Left hindlimb (tissue), 1 donor: ENCODE data around the gene TJP3.

Experiments used
- DNase-seq: peaks from one replicate; pipeline ENCODE4 v3.0.0-alpha.2; 2018

TJP3 gene

DNA sequence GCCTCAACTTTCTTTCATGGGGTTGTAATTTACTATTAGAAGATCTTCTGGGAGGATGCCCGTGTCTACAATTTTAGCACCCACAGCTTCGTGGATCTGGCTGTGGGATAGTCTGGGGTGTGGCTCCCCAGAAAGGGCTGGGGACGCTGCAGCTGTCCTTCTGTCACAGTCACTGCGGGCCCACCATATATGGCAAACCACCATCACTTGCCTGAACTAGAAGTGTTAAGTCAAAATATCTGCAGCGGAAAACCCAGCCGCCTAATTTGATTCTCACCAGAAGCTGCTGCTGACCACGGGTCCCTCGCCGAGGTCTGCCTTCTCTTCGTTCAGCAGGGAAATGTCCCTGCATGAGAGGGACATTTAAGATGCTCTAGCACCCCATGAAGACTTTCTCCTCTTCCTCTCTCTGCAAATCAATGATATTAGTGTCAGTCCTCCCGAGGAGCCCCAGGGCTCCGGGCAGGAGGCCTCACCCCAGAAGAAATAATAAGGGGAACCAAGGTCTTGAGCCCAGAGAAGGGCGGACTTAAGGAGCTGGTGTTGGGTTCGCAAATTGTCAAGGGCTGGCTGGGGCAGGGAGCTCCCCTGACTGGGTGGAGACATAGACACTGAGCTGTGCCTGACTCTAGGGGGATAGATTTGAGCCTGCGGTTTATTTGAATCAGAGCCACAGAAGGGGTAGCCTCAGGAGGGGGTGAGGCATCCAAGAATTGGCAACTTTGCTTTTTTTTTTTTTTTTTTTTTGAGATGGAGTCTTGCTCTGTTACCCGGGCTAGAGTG, 81.0 kb downstream of the TJP3 start:
- DNase-seq, result no peak

GRCh38 chr19:3790209-3790734, 82.1 kb downstream of the TJP3 start:
- DNase-seq, result no peak

DNA sequence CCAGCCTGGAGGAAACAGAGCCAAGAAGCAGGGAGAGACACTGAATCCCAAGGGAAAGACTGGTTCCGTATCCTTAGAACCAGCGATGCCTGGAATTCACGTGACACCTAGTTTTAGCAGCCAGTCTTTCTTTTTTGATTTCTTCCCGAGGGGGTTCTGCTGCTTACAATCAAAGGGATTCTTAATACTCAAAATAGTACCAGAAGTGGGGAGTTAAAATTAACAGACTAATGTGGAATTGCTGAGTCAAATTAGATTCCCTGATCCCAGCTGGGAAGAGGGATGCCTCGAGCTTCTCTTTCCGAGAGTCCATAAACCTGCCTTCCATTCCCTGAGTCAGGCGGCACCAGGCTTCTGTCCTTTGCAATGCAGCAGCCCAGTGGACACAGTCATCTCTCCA, 82.8 kb downstream of the TJP3 start:
- DNase-seq, result no peak

- no peak for DNase-seq
These were observed 83.9 kb downstream of the TJP3 start for GRCh38 chr19:3792114-3792513.

- no peak for DNase-seq
These were observed 85.6 kb downstream of the TJP3 start for GRCh38 chr19:3793799-3794198.

- DNase-seq, result no peak
These were observed 88.2 kb downstream of the TJP3 start for GRCh38 chr19:3796358-3796757.

DNA sequence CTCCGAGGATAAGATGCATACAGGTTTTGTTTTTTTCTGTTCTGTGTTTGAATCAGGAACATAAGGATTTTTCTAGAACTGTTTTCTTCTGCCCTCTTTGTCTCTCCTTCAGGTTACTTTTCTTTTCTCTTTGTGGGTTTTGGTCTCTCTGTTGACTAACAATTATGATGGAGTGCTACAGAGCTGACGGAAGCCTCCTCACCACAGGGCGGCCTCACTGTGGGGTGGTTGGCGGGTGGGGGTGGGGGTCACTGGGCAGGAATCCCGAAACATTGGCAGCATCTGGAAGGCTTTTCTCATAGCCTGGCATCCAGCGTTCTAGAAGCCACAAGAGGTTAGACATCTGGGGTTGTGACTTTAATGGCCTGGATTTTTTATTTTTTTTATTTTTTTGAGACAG, 90.0 kb downstream of the TJP3 start:
- DNase-seq, result no peak
